ENCODE measurements around the gene IQSEC1.

The IQSEC1 gene

DNA sequence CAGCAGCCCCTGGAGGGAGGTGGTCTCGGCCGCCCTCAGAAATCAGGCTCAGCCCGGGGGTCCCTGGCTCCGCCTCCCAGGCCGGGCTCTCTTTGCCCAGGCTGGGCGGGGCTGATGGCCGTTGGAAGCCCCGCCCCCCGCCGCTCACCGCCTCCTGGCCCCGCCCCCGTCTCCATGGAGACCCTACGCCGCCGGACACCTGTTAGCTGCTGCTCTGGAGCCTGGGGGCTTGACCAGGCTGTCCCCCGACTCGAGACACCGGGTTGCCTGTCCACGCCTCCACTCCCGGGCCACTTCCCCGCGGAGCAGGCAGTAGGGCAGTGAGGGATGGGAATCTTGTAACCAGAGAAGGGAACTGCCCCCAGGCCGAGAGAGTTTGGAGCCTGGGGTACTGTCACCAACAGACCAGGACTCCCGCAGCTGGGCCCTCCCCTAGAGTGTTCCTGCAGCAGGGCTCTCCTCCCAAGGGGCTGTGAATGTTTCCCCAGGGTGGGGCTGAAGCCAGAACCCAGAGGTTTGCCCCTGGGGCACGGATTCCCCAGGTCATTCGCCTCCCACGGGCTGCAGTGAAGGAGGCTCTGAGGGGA lies 204.1 kb downstream of the IQSEC1 start:
- DNase-seq, result peak in 1 of 14 donors; percentile 20

DNA sequence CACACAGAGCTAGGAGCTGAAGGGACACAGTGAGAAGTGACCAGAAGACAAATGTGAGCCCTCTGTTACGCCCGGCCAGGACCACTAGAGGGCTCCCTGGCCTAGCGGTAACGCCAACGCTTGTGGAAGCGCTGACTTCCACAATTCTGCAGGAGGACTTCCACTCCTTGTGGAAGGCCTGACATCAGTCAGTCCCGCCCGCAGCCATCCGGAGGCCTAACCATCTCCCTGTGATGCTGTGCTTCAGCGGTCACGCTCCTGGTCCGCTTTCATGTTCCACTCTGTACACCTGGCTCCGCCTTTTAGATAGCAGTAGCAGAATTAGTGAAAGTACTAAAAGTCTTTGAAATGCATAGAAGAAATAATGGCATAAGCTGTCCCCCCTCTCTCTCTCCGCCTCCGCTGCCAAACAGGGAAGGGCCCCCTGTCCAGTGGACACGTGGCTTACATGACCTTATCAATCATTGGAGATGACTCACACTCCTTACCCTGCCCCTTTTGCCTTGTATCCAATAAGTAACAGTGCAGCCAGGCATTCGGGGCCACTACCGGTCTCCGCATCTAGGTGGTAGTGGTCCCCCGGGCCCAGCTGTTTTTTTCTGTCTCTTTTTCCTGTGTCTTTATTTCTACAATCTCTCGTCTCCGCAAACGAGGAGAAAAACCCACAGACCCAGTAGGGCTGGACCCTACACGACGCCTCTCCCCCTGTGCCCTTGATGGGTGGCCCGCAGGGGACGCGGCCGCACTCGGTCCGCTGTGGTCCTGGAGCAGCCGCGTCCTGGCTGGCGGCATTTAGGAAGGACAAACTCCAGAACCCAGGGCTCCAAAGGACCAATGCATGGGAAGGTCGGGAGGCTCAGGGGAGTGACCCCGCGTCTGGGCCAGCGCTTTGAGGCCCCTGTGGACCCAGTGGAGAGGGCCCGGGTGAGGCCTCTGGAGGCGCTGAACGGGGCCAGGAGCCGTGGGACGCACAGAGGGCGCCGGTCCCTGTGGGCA lies 204.9 kb downstream of the IQSEC1 start:
- DNase-seq, result peak in 13 of 14 donors; percentile 24 to 82 (median 68)

DNA sequence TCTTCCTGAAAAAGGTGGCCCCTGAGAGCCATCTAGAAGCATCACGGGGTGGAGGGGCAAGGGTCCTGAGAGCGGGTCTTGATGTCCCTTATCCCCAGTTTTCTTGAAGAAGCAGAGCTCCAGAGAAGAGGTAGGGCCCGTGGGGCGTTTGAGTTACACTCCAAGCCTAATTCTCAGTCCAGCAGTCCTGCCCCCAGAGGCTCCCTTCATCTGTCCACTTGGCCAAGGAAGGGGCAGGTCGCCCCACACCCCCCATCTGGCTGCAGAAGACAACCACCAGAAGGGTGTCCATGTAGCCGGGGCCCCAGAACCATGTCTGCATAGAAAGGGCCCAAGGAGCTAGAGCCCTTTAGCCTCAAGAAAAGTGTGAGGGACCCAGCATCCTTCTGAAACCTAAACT lies 206.4 kb downstream of the IQSEC1 start:
- no peak for DNase-seq

DNA sequence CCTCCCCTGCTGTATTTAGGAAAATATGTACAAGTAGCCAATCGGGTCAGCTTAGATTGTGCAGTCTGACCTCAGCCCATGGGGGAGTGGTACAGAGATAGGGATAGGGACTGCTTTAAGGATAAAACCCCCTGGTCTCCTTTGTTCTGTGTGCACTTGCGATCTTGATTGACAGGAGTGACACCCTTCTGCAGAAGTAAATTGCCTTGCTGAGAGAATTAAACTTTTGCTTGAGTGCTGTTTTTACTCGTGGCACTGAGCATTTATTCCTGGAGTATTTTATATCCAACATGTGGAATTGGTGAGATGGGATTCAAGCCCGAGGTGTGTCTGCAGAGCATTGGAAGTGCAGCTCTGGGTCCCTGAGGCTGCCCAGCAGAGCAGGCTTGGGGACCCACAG lies 208.0 kb downstream of the IQSEC1 start:
- DNase-seq, result no peak

DNA sequence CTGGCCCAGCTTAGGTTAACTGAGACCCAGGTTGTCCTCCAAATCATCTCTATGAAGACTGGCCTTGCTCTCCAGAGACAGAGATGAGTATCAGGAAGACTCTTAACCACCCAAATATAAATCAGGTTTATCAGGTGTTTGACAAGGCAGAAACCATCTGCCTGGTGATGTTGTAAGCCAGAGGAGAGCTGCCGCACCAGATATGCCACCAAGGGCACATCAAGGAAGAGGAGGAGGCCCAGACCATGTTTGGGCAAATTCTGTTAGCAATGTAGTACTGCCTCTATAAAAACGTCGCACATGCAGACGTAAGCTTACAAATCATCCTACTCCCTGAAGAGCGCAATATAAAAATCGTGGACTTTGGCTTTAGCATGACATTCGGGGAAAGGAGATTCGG lies 210.8 kb downstream of the IQSEC1 start:
- no peak for DNase-seq

DNA sequence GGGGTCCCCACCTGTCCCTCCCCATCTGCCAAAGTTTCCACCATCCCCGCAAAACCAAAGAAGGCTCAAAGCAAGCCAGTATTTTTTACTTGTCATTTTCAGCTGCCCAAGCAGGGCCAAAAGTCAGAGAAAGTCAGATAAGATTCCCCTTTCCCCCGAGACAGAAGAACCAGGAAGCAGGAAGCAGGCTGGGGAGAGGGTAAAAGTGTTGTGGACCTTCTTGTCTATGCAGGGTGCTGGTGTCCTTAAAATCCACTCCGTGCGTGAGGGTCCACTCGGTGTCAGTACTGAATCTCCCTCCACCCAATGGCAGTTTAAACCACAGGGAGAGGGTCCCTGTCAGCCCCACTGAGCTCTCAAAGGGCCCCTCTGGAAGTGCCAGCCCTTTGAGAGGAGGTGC lies 211.6 kb downstream of the IQSEC1 start:
- DNase-seq, result no peak

DNA sequence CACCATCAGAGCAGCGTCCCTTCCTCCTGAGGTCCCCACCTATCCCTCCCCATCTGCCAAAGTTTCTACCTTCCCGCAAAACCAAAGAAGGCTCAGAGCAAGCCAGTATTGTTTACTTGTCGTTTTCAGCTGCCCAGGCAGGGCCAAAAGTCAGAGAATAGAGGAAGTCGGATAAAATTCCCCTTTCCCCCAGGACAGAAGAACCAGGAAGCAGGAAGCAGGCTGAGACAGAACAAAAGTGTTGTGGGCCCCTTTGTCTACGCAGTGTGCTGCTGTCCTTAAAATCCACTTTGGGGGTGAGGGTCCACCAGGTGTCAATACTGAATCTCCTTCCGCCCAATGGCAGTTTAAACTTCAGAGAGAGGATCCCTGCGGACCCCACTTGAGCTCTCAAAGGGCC lies 213.4 kb downstream of the IQSEC1 start:
- no peak for DNase-seq

DNA sequence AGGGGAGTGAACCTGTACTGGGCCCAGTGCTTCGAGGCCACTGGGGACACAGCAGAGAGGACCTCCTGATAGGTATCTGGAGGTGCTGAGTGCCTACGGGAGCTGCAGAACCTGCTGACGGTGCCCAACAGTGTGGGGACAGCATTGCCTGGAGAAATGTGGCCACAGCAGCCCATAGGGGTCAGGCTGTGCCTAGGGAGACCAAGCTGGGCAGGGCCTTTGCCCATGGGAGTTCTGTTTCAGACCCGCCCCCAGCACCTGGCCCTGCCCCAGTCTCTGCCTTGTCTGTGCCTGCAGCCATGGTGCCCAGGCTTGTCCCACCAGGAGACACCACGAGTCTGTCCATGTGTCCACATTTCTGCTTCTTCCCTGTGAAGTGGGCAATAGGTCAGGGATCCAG lies 216.6 kb downstream of the IQSEC1 start:
- no peak for DNase-seq

DNA sequence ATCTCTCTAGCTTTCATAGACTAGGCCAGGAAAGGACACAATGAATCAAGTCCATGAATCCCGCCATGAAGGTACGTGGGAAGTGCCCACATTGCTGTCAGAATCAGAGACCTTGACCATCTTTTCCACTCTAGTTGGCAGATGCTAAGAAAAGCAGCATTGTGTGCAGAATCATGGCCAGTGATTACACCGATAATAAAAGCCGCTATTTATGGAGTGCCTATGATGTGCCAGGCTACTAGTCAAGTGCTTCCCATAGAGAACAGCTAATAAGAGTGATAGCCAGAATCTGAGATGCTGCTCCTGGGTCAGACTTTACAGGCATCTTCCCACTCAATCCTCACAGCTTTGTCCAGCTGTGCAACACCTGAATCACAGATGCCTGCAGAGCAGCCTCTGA lies 218.7 kb downstream of the IQSEC1 start:
- no peak for DNase-seq

DNA sequence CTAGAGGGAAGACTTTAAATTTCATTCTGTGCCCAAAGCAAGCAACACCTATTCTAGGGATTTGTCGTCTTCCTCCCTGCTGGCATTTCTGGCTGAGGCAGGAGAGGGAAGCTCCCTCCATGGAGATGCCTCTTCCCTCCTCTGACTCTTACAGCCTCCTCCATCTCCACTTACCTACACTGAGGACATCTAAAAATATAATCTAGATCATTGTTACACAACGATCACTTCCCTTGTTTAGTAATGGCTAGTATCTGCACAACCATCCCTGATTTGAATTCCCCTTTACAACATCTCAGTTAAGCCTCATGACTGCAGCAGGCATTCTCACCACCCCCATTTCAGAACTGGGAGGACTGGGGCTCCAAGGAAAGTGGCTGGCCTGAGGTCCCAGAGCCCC lies 219.4 kb downstream of the IQSEC1 start:
- peak in 1 of 14 donors; percentile 41 for DNase-seq

DNA sequence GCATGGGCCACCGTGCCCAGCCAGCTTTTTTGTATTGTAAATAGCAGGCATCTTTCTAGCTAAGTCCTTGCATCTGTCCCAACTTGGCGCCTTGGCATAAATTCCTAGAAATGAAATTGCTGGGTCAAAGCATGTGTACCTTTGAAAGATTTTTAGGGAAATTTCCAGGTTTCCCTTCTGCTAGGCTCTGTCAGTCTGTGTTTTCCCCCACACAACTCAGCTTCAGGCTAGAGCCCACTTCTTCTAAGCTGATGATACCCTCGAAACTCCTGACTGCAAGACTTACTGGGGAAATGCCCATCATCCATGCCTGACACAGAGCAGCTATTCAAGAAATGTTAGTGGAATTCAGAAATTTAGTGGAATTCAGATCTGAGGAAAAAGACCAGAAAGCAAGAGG lies 221.0 kb downstream of the IQSEC1 start:
- DNase-seq, result no peak

Measured in C1 segment of cervical spinal cord (tissue), 14 donors.